Measurements from ENCODE around the gene SPOCK3.

DNA sequence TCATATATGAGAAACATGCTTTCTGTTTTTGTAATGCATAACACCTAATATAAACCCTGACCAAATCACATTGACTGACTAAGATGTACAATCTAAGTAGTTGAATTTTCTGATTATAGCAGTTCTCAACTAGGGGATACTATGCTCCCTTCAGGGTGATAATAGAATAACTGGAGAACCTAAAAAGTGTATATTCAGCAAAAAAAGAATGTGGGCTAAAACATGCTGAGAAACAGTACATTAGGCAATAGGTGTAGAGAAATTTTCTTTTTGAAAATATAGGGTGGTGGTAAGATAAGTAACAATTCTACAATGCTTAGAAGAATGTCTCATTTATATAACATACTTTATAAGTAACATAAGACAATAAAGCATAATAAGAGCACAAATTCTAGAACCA lies 239.6 kb downstream of the SPOCK3 start:
- TF ChIP-seq SNAI2 (CRISPR knock-in tag; IDR thresholded peaks at IDR 0.05) = no peak
- TF ChIP-seq ZFP3 (CRISPR knock-in tag; IDR thresholded peaks at IDR 0.05) = no peak
- TF ChIP-seq ESRRG (CRISPR knock-in tag; IDR thresholded peaks at IDR 0.05) = no peak
- no peak for TF ChIP-seq BACH2 (CRISPR knock-in tag; IDR thresholded peaks at IDR 0.05; ENCODE audit: borderline replicate concordance)
- no peak for TF ChIP-seq ZFP30 (CRISPR knock-in tag; IDR thresholded peaks at IDR 0.05)
- TF ChIP-seq, protein P1, sequence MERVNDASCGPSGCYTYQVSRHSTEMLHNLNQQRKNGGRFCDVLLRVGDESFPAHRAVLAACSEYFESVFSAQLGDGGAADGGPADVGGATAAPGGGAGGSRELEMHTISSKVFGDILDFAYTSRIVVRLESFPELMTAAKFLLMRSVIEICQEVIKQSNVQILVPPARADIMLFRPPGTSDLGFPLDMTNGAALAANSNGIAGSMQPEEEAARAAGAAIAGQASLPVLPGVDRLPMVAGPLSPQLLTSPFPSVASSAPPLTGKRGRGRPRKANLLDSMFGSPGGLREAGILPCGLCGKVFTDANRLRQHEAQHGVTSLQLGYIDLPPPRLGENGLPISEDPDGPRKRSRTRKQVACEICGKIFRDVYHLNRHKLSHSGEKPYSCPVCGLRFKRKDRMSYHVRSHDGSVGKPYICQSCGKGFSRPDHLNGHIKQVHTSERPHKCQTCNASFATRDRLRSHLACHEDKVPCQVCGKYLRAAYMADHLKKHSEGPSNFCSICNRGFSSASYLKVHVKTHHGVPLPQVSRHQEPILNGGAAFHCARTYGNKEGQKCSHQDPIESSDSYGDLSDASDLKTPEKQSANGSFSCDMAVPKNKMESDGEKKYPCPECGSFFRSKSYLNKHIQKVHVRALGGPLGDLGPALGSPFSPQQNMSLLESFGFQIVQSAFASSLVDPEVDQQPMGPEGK (CRISPR knock-in tag; IDR thresholded peaks at IDR 0.05; ENCODE audit: borderline replicate concordance) = no peak
- TF ChIP-seq ARNTL (CRISPR knock-in tag; IDR thresholded peaks at IDR 0.05; ENCODE audit: borderline replicate concordance, low read depth) = no peak
- TF ChIP-seq RARB (CRISPR knock-in tag; IDR thresholded peaks at IDR 0.05) = no peak
- no peak for TF ChIP-seq CSDC2 (CRISPR knock-in tag; IDR thresholded peaks at IDR 0.05)
- TF ChIP-seq, protein P2, sequence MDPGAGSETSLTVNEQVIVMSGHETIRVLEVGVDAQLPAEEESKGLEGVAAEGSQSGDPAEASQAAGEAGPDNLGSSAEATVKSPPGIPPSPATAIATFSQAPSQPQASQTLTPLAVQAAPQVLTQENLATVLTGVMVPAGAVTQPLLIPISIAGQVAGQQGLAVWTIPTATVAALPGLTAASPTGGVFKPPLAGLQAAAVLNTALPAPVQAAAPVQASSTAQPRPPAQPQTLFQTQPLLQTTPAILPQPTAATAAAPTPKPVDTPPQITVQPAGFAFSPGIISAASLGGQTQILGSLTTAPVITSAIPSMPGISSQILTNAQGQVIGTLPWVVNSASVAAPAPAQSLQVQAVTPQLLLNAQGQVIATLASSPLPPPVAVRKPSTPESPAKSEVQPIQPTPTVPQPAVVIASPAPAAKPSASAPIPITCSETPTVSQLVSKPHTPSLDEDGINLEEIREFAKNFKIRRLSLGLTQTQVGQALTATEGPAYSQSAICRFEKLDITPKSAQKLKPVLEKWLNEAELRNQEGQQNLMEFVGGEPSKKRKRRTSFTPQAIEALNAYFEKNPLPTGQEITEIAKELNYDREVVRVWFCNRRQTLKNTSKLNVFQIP (CRISPR knock-in tag; IDR thresholded peaks at IDR 0.05; ENCODE audit: borderline replicate concordance, low read depth) = no peak
- no peak for TF ChIP-seq TCF4 (CRISPR knock-in tag; IDR thresholded peaks at IDR 0.05; ENCODE audit: borderline replicate concordance)
- TF ChIP-seq GLIS3 (CRISPR knock-in tag; IDR thresholded peaks at IDR 0.05) = no peak
- TF ChIP-seq ZC3H10 (CRISPR knock-in tag; IDR thresholded peaks at IDR 0.05) = no peak
